ENCODE results near the gene CLEC3B. TPM values are rescaled to one million over a fixed set of nuclear protein-coding genes. Genes with fewer than 3 reads are reported as not detected.
A peak's percentile ranks its signal among the peaks of the same experiment; 100 is the strongest.

Gene CLEC3B
- total RNA-seq, 2 experiments from 2014 or later: 0.34 to 0.36 TPM

GRCh38 chr3:44987332-44987731 is 38.8 kb upstream of the CLEC3B start:
- Mint-ChIP-seq H3K27ac (no peak overlapping the region), H3K4me1 (ENCODE audit: low read depth) (peaks cover 65% of the 10 kb centered on the region), H3K4me3 (no peak overlapping the region), H3K27me3 (no peaks in the 10 kb centered on the region), H3K36me3 (ENCODE audit: low read depth) (peaks cover 51% of the 10 kb centered on the region), H3K9me3 (no peaks in the 10 kb centered on the region)
- intact Hi-C loops (cut with DNase I, micrococcal nuclease): loop anchor here in 1 of 2 experiments (5.0 kb wide), 1 partner anchor 455 kb away; no protein-coding TSS in a partner anchor
- ChIA-PET CTCF (interaction anchor here (0.6 to 1.4 kb wide), 3 partner anchors 15 to 663 kb away, joined by 3 read pairs; no protein-coding TSS in a partner anchor), POLR2A (interaction anchor here (1.6 kb wide), 1 partner anchor 11 kb away, joined by 4 read pairs; the partner anchor contains the start of genes EXOSC7 and ZDHHC3)
- no peaks in the 10 kb centered on the region for H3K27me3 ChIP-seq (ENCODE audit: control insufficient read depth in 1 of 2, insufficient read depth in 2 of 2, low read length in 2 of 2)
- ATAC-seq (ENCODE audit: poor library complexity): no peak
- TF ChIP-seq CTCF (IDR thresholded peaks at IDR 0.05): no peak
- no peak overlapping the region for H3K4me3 ChIP-seq (ENCODE audit: low read length)
- H3K36me3 ChIP-seq (ENCODE audit: insufficient read depth, low read length): peaks cover 27% of the 10 kb centered on the region
- no peak overlapping the region for H3K27ac ChIP-seq (ENCODE audit: low read depth in 1 of 2, low read length in 2 of 2)
- no peak for DNase-seq
- H3K4me1 ChIP-seq (ENCODE audit: insufficient read depth, low read length): peaks cover 41% of the 10 kb centered on the region
- H3K9me3 ChIP-seq (ENCODE audit: control insufficient read depth in 1 of 2, insufficient read depth in 1 of 2, low read length in 2 of 2): no peaks in the 10 kb centered on the region

GRCh38 chr3:44988073-44988472 is 38.0 kb upstream of the CLEC3B start:
- no peaks in the 10 kb centered on the region for H3K27me3 Mint-ChIP-seq
- Histone ChIP-seq H3K27me3 (ENCODE audit: control insufficient read depth in 1 of 2, insufficient read depth in 2 of 2, low read length in 2 of 2) (no peaks in the 10 kb centered on the region), H3K4me1 (ENCODE audit: insufficient read depth, low read length) (peaks cover 37% of the 10 kb centered on the region), H3K4me3 (ENCODE audit: low read length) (no peak overlapping the region), H3K9me3 (ENCODE audit: control insufficient read depth in 1 of 2, insufficient read depth in 1 of 2, low read length in 2 of 2) (no peaks in the 10 kb centered on the region), H3K27ac (ENCODE audit: low read depth in 1 of 2, low read length in 2 of 2) (no peak overlapping the region), H3K36me3 (ENCODE audit: insufficient read depth, low read length) (peaks cover 27% of the 10 kb centered on the region)
- H3K36me3 Mint-ChIP-seq (ENCODE audit: low read depth): peaks cover 58% of the 10 kb centered on the region
- peaks cover 65% of the 10 kb centered on the region for H3K4me1 Mint-ChIP-seq (ENCODE audit: low read depth)
- H3K4me3 Mint-ChIP-seq: no peak overlapping the region
- POLR2A ChIA-PET: interaction anchor here (1.6 kb wide), 1 partner anchor 12 kb away, joined by 4 read pairs; the partner anchor contains the start of genes EXOSC7 and ZDHHC3
- ATAC-seq (ENCODE audit: poor library complexity) (peak; percentile 57), DNase-seq (peak in 2 of 14 experiments; percentile 33 to 34)
- no peak overlapping the region for H3K27ac Mint-ChIP-seq
- TF ChIP-seq CTCF (IDR thresholded peaks at IDR 0.05): peak; percentile 22
- CTCF ChIA-PET: interaction anchor here (0.6 to 1.4 kb wide), 3 partner anchors 14 to 664 kb away, joined by 3 read pairs; no protein-coding TSS in a partner anchor
- intact Hi-C loops (cut with DNase I, micrococcal nuclease): loop anchor here in 1 of 2 experiments (5.0 kb wide), 1 partner anchor 456 kb away; no protein-coding TSS in a partner anchor
- no peaks in the 10 kb centered on the region for H3K9me3 Mint-ChIP-seq

- H3K27ac Mint-ChIP-seq: no peak overlapping the region
- intact Hi-C loops (cut with DNase I, micrococcal nuclease): loop anchor here in 1 of 2 experiments (5.0 kb wide), 1 partner anchor 457 kb away; no protein-coding TSS in a partner anchor
- no peak for DNase-seq
- POLR2A ChIA-PET: interaction anchor here (1.0 to 2.6 kb wide), 2 partner anchors 13 to 23 kb away, joined by 3 to 8 read pairs; partner anchors contain the start of genes EXOSC7 and ZDHHC3
- no peaks in the 10 kb centered on the region for H3K27me3 ChIP-seq (ENCODE audit: control insufficient read depth in 1 of 2, insufficient read depth in 2 of 2, low read length in 2 of 2)
- peaks cover 59% of the 10 kb centered on the region for H3K4me1 Mint-ChIP-seq (ENCODE audit: low read depth)
- no peak overlapping the region for H3K4me3 Mint-ChIP-seq
- peaks cover 65% of the 10 kb centered on the region for H3K36me3 Mint-ChIP-seq (ENCODE audit: low read depth)
- H3K9me3 ChIP-seq (ENCODE audit: control insufficient read depth in 1 of 2, insufficient read depth in 1 of 2, low read length in 2 of 2): no peaks in the 10 kb centered on the region
- no peaks in the 10 kb centered on the region for H3K9me3 Mint-ChIP-seq
- H3K27ac ChIP-seq (ENCODE audit: low read depth in 1 of 2, low read length in 2 of 2): no peak overlapping the region
- H3K4me3 ChIP-seq (ENCODE audit: low read length): no peak overlapping the region
- H3K27me3 Mint-ChIP-seq: no peaks in the 10 kb centered on the region
- peaks cover 26% of the 10 kb centered on the region for H3K4me1 ChIP-seq (ENCODE audit: insufficient read depth, low read length)
- CTCF ChIA-PET: no interaction called here
- ATAC-seq (ENCODE audit: poor library complexity): no peak
- TF ChIP-seq CTCF (IDR thresholded peaks at IDR 0.05): no peak
- peaks cover 30% of the 10 kb centered on the region for H3K36me3 ChIP-seq (ENCODE audit: insufficient read depth, low read length)
These were observed 37.0 kb upstream of the CLEC3B start for GRCh38 chr3:44989141-44989540.
